ENCODE results near the gene EMC8.

DNA sequence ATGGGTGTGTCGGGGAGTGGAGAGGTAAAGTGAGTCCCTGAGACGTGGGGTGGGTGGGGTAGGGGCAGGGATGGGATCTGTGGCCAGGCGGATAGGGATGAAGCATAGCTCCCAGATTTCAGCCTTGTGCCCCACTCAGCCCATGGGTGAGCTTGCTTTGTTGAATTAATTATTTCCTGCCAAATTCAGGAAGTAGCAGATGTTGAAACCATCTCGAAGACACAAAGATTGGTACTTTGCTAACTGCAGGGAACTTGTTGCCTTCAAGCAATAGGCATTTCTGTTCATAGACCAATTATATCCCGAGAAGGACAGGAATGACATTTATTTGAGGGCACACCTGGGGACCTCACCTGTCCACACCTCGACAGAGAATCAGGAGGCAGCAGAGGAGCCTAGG, 37.5 kb downstream of the EMC8 start:
- TF ChIP-seq, protein P1, sequence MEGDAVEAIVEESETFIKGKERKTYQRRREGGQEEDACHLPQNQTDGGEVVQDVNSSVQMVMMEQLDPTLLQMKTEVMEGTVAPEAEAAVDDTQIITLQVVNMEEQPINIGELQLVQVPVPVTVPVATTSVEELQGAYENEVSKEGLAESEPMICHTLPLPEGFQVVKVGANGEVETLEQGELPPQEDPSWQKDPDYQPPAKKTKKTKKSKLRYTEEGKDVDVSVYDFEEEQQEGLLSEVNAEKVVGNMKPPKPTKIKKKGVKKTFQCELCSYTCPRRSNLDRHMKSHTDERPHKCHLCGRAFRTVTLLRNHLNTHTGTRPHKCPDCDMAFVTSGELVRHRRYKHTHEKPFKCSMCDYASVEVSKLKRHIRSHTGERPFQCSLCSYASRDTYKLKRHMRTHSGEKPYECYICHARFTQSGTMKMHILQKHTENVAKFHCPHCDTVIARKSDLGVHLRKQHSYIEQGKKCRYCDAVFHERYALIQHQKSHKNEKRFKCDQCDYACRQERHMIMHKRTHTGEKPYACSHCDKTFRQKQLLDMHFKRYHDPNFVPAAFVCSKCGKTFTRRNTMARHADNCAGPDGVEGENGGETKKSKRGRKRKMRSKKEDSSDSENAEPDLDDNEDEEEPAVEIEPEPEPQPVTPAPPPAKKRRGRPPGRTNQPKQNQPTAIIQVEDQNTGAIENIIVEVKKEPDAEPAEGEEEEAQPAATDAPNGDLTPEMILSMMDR (conservative IDR thresholded peaks at IDR 0.05 in 1 of 2, IDR thresholded peaks at IDR 0.05 in 1 of 2; ENCODE audit: extremely low read depth in 1 of 2, insufficient read depth in 1 of 2, low read depth in 1 of 2, low read length in 2 of 2), result no peak
- TF ChIP-seq EZH2 (IDR thresholded peaks at IDR 0.05; ENCODE audit: borderline replicate concordance, low read length), result no peak

Measured in mammary epithelial cell (primary cell).